SK-N-SH (cell line): ENCODE measurements around the gene PIP5KL1. TPM values are rescaled to one million over a fixed set of nuclear protein-coding genes. Genes with fewer than 3 reads are reported as not detected.
A peak's percentile ranks its signal among the peaks of the same experiment; 100 is the strongest.

ENCODE experiments used
- CTCF ChIA-PET: fragments of 300-600, 350-600 bp; formaldehyde crosslinking; extraction: SDS; loops from one replicate; lab custom pipeline; 2021; lab: Yijun Ruan, JAX
- POLR2A ChIA-PET: fragments of 350-600 bp; sonication (Branson Sonifier 250); formaldehyde crosslinking; extraction: SDS; loops from one replicate; lab custom pipeline; 2020; ENCODE audit warnings: antibody characterized with exemption, inconsistent platforms; lab: Yijun Ruan, JAX
- DNase-seq: peaks from one replicate; pipeline ENCODE4 v3.0.0; 2012
- H2AFZ ChIP-seq: fragments of 200-600 bp; sonication (generic); 2 replicates; pipeline ENCODE4 v1.8.1; 2016; ENCODE audit warnings: antibody characterized with exemption, mild to moderate bottlenecking, low read depth
- H3F3A ChIP-seq: fragments of 200-600 bp; sonication (generic); replicated peaks from 2 replicates; pipeline ENCODE3; 2016; ENCODE audit warnings: antibody characterized with exemption, mild to moderate bottlenecking; ENCODE audit not compliant: insufficient read depth
- H3K27ac ChIP-seq, 2 experiments: fragments of 200-500 bp in 1 of 2; fragments of 200-600 bp in 1 of 2; sonication (Bioruptor generic) in 1 of 2; sonication (generic), shearing (Covaris generic) in 1 of 2; 2 replicates each; pipeline versions ENCODE4 v1.5.1 to v1.6.1; 2014 to 2016; ENCODE audit warnings: low read depth in 2 of 2, inconsistent platforms in 1 of 2, low read length in 1 of 2, mild to moderate bottlenecking in 1 of 2, mixed read lengths in 1 of 2
- H3K27me3 ChIP-seq: fragments of 200-600 bp; sonication (generic), shearing (Covaris generic); 2 replicates; pipeline ENCODE4 v1.6.1; 2016; ENCODE audit warnings: mixed run types; ENCODE audit not compliant: insufficient read depth
- H3K36me3 ChIP-seq, 2 experiments: fragments of 200-500 bp in 1 of 2; fragments of 200-600 bp in 1 of 2; sonication (Bioruptor generic) in 1 of 2; sonication (generic) in 1 of 2; replicated peaks in 1 of 2; 2 replicates each; pipeline versions ENCODE3 to v1.5.1; 2014 to 2016; ENCODE audit warnings: low read length in 1 of 2, mild to moderate bottlenecking in 1 of 2; ENCODE audit not compliant: insufficient read depth in 2 of 2, control insufficient read depth in 1 of 2
- H3K4me1 ChIP-seq, 2 experiments: fragments of 200-500 bp in 1 of 2; fragments of 200-600 bp in 1 of 2; sonication (Bioruptor generic) in 1 of 2; sonication (generic), shearing (Covaris generic) in 1 of 2; 2 replicates each; pipeline versions ENCODE4 v1.5.1 to v1.6.1; 2014 to 2016; ENCODE audit warnings: low read depth in 1 of 2, low read length in 1 of 2, mixed run types in 1 of 2; ENCODE audit not compliant: insufficient read depth in 2 of 2, control insufficient read depth in 1 of 2
- H3K4me2 ChIP-seq: fragments of 200-600 bp; sonication (generic), shearing (Covaris generic); 2 replicates; pipeline ENCODE4 v1.6.1; 2017; ENCODE audit warnings: mixed run types
- H3K4me3 ChIP-seq, 2 experiments: fragments of 200-500 bp in 1 of 2; fragments of 200-600 bp in 1 of 2; sonication (Bioruptor generic) in 1 of 2; sonication (generic), shearing (Covaris generic) in 1 of 2; 2 replicates each; pipeline versions ENCODE4 v1.5.1 to v1.8.1; 2014 to 2016; ENCODE audit warnings: low read depth in 2 of 2, inconsistent platforms in 1 of 2, low read length in 1 of 2, mild to moderate bottlenecking in 1 of 2, mixed read lengths in 1 of 2, moderate library complexity in 1 of 2
- H3K79me2 ChIP-seq: fragments of 200-600 bp; sonication (generic); 2 replicates; pipeline ENCODE4 v1.8.1; 2017; ENCODE audit warnings: mild to moderate bottlenecking; ENCODE audit not compliant: insufficient read depth
- H3K9ac ChIP-seq: fragments of 200-600 bp; sonication (generic); 2 replicates; pipeline ENCODE4 v1.6.1; 2017; ENCODE audit warnings: mixed run types
- H3K9me2 ChIP-seq: fragments of 200-600 bp; sonication (generic); 2 replicates; pipeline ENCODE4 v1.6.1; 2017; ENCODE audit warnings: mixed run types
- H3K9me3 ChIP-seq: fragments of 200-600 bp; sonication (generic); 2 replicates; pipeline ENCODE4 v1.6.1; 2017; ENCODE audit warnings: mixed run types, mild to moderate bottlenecking, moderate library complexity
- H4K20me1 ChIP-seq: fragments of 200-600 bp; sonication (generic); 2 replicates; pipeline ENCODE4 v1.6.1; 2017; ENCODE audit warnings: mild to moderate bottlenecking, mixed run types; ENCODE audit not compliant: insufficient read depth
- CHD2 ChIP-seq: fragments of 150-350 bp; IDR thresholded peaks from 2 replicates; pipeline ENCODE4 v1.6.1; 2018; ENCODE audit warnings: low read length; ENCODE audit not compliant: partially characterized antibody
- EZH2phosphoT487 ChIP-seq: fragments of 200-600 bp; sonication (generic); IDR thresholded peaks from 2 replicates; pipeline ENCODE4 v1.6.1; 2017; ENCODE audit warnings: low read depth, mixed run types, mild to moderate bottlenecking, antibody characterized with exemption, moderate library complexity, borderline replicate concordance
- GABPA ChIP-seq: IDR thresholded peaks from 2 replicates; pipeline ENCODE4 v1.4.0; 2012; ENCODE audit warnings: low read depth, mild to moderate bottlenecking
- RAD21 ChIP-seq: IDR thresholded peaks from 2 replicates; pipeline ENCODE4 v1.6.1; 2012; ENCODE audit warnings: mild to moderate bottlenecking, low read length
- RXRA ChIP-seq: IDR thresholded peaks from 2 replicates; pipeline ENCODE4 v1.4.0; 2012; ENCODE audit warnings: low read depth, mild to moderate bottlenecking, borderline replicate concordance
- SMC3 ChIP-seq: IDR thresholded peaks from 2 replicates; pipeline ENCODE4 v1.6.1; 2012; ENCODE audit warnings: low read depth, low read length, improper control_type of control experiment
- WGBS: methylation state at CpG from one replicate; pipeline ENCODE4 v1.1.6; 2017; ENCODE audit warnings: low lambda C conversion rate; 5-methylcytosine and 5-hydroxymethylcytosine counted together
- polyA plus RNA-seq, 3 experiments: library from polyadenylated mRNA; depleted of rRNA; stranded (reverse); fragments of >200 nt; gene quantifications; 2 replicates each; pipeline ENCODE4 v1.2.3, GENCODE V29; 2012
- TF ChIP-seq, protein P1 (sequence below): fragments of 150-350 bp; IDR thresholded peaks from 2 replicates; pipeline ENCODE4 v1.6.1; 2016; ENCODE audit warnings: mild to moderate bottlenecking, low read depth, low read length
- TF ChIP-seq, protein P2 (sequence below): fragments of 200-600 bp; sonication (generic); IDR thresholded peaks from 2 replicates; pipeline ENCODE4 v1.6.1; 2017; ENCODE audit warnings: antibody characterized with exemption, mild to moderate bottlenecking, moderate library complexity

PIP5KL1 gene
- polyA plus RNA-seq, 1 of the 3 experiments (the other 2 are of a cell fraction) = 4.0 TPM

GRCh38 chr9:127942216-127943010 is 11.8 kb upstream of the PIP5KL1 start:
- Histone ChIP-seq H3K36me3 (peaks cover 4 to 48% of the 10 kb centered on the region in 2 experiments), H2AFZ (no peak overlapping the region), H3K79me2 (peaks cover 3% of the 10 kb centered on the region), H3K9ac (no peak overlapping the region), H4K20me1 (peaks cover 7% of the 10 kb centered on the region; the same call in 1 of the 2 replicates), H3K4me2 (no peak overlapping the region), H3K27ac (peak overlapping the region in 1 of 2 experiments; percentile 75; a peak in 2 of 4 replicates), H3F3A (peaks cover 3% of the 10 kb centered on the region), H3K27me3 (no peaks in the 10 kb centered on the region), H3K9me2 (no peaks in the 10 kb centered on the region), H3K9me3 (no peaks in the 10 kb centered on the region), H3K4me3 (no peak overlapping the region; a peak in 1 of 4 replicates), H3K4me1 (peaks cover 0 to 43% of the 10 kb centered on the region in 2 experiments; a peak in 1 of 4 replicates)
- ChIA-PET POLR2A (interaction anchor here (1.2 to 1.3 kb wide), 3 partner anchors 12 to 30 kb away, joined by 3 to 5 read pairs (median 4); partner anchors contain the start of gene PIP5KL1), CTCF (interaction anchor here (0.6 to 10.3 kb wide), 39 partner anchors 9 to 298 kb away, joined by 3 to 219 read pairs (median 6); partner anchors contain the start of genes EEIG1, NAIF1, PIP5KL1 and SLC25A25)
- WGBS = 79% methylated on average over 11 of the region's 18 CpGs
- DNase-seq = peak; percentile 88
- TF ChIP-seq, protein P1, sequence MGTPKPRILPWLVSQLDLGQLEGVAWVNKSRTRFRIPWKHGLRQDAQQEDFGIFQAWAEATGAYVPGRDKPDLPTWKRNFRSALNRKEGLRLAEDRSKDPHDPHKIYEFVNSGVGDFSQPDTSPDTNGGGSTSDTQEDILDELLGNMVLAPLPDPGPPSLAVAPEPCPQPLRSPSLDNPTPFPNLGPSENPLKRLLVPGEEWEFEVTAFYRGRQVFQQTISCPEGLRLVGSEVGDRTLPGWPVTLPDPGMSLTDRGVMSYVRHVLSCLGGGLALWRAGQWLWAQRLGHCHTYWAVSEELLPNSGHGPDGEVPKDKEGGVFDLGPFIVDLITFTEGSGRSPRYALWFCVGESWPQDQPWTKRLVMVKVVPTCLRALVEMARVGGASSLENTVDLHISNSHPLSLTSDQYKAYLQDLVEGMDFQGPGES = no peak
- peak; percentile 59 for TF ChIP-seq RAD21
- TF ChIP-seq, protein P2, sequence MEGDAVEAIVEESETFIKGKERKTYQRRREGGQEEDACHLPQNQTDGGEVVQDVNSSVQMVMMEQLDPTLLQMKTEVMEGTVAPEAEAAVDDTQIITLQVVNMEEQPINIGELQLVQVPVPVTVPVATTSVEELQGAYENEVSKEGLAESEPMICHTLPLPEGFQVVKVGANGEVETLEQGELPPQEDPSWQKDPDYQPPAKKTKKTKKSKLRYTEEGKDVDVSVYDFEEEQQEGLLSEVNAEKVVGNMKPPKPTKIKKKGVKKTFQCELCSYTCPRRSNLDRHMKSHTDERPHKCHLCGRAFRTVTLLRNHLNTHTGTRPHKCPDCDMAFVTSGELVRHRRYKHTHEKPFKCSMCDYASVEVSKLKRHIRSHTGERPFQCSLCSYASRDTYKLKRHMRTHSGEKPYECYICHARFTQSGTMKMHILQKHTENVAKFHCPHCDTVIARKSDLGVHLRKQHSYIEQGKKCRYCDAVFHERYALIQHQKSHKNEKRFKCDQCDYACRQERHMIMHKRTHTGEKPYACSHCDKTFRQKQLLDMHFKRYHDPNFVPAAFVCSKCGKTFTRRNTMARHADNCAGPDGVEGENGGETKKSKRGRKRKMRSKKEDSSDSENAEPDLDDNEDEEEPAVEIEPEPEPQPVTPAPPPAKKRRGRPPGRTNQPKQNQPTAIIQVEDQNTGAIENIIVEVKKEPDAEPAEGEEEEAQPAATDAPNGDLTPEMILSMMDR = peak; percentile 84
- no peak for TF ChIP-seq RXRA
- TF ChIP-seq EZH2phosphoT487 = no peak
- TF ChIP-seq CHD2 = peak; percentile 38
- TF ChIP-seq SMC3 = peak; percentile 53

DNA sequence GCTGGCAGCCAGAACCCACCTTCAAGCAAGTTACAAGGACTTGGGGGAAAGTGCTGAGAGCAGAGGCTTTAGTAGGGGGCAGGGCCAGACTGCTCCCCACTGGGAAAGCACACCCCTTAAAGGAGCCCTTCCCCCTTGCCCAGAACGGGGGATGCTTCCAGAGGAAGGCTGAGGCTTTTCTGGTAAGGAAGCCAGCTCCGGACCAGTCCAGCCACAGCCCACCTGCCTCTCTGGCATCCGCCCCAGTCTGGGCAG is 11.3 kb upstream of the PIP5KL1 start:
- Histone ChIP-seq H3K4me3 (no peak overlapping the region), H3K27ac (peak overlapping the region in 1 of 2 experiments; percentile 75; a peak in 2 of 4 replicates), H3K79me2 (peaks cover 8% of the 10 kb centered on the region), H3K9me2 (no peaks in the 10 kb centered on the region), H4K20me1 (peaks cover 7% of the 10 kb centered on the region; the same call in 1 of the 2 replicates), H3K9ac (no peak overlapping the region), H3F3A (peaks cover 3% of the 10 kb centered on the region), H3K4me1 (peaks cover 0 to 43% of the 10 kb centered on the region in 2 experiments; a peak in 1 of 4 replicates), H3K9me3 (no peaks in the 10 kb centered on the region), H2AFZ (no peak overlapping the region), H3K36me3 (peaks cover 4 to 48% of the 10 kb centered on the region in 2 experiments), H3K27me3 (no peaks in the 10 kb centered on the region), H3K4me2 (no peak overlapping the region)
- WGBS = no CpG with 5 or more reads among the region's 3 CpGs
- TF ChIP-seq SMC3 = no peak
- TF ChIP-seq GABPA = no peak
- ChIA-PET CTCF (interaction anchor here (0.6 to 10.3 kb wide), 23 partner anchors 11 to 297 kb away, joined by 3 to 219 read pairs (median 11); partner anchors contain the start of genes EEIG1, NAIF1, PIP5KL1 and SLC25A25), POLR2A (interaction anchor here (1.2 to 1.3 kb wide), 2 partner anchors 11 to 31 kb away, joined by 4 to 5 read pairs; partner anchors contain the start of gene PIP5KL1)
- DNase-seq = no peak
